HepG2 (cell line): Measurements from ENCODE around the gene CALY. TPM values are rescaled to one million over a fixed set of nuclear protein-coding genes. Genes with fewer than 3 reads are reported as not detected.

Source experiments
- ATAC-seq: fragments of 200-7000 bp; cut with Tn5 transposase; 3 replicates; pipeline ENCODE4 v1.9.1; 2020; ENCODE audit warnings: mild to moderate bottlenecking, moderate library complexity
- BruUV-seq: library from RNA; stranded (reverse); fragments of 400-500 nt; replicated peaks from 2 replicates; lab custom pipeline; 2021; lab: Mats Ljungman, UMichigan
- CTCF ChIA-PET: fragments of 300-600 bp; formaldehyde crosslinking; extraction: SDS; loops from one replicate; lab custom pipeline; 2021; ENCODE audit warnings: low total read pairs, inconsistent platforms, low intra/inter-chr PET ratio; lab: Yijun Ruan, JAX
- POLR2A ChIA-PET: fragments of 350-600 bp; sonication (Branson Sonifier 250); formaldehyde crosslinking; loops from one replicate; lab custom pipeline; 2020; ENCODE audit warnings: antibody characterized with exemption, inconsistent platforms; lab: Yijun Ruan, JAX
- DNase-seq: peaks from one replicate; pipeline ENCODE4 v3.0.0-alpha.2; 2015; ENCODE audit warnings: low spot score
- FAIRE-seq: peaks from 3 replicates; lab custom pipeline; 2011; peaks lifted over from hg19 to GRCh38; lab: Jason Lieb, UNC
- H2AFZ ChIP-seq: one replicate; pipeline ENCODE4 v1.6.1; 2011; ENCODE audit warnings: low read length, inconsistent platforms
- H3K27ac ChIP-seq: fragments of 300-600 bp; 3 replicates; pipeline ENCODE4 v1.8.0; 2011; ENCODE audit warnings: mixed run types, mild to moderate bottlenecking, mixed read lengths, low read length, inconsistent platforms; ENCODE audit not compliant: insufficient read depth; ENCODE audit errors: extremely low read length
- H3K27me3 ChIP-seq, 2 experiments: fragments of 200-600 bp in 1 of 2; 2 replicates in 1 of 2; 3 replicates in 1 of 2; pipeline versions ENCODE4 v1.6.0 to v1.8.0; 2011; ENCODE audit warnings: low read length in 2 of 2, mild to moderate bottlenecking in 2 of 2, moderate library complexity in 2 of 2, inconsistent platforms in 1 of 2; ENCODE audit not compliant: insufficient read depth in 2 of 2, control insufficient read depth in 1 of 2
- H3K36me3 ChIP-seq, 2 experiments: fragments of 200-600 bp in 1 of 2; replicated peaks in 1 of 2; 2 replicates in 1 of 2; 3 replicates in 1 of 2; pipeline versions ENCODE4 v1.5.1 to v1.8.0; 2011; ENCODE audit warnings: low read length in 2 of 2, inconsistent platforms in 1 of 2; ENCODE audit not compliant: insufficient read depth in 2 of 2, control insufficient read depth in 1 of 2
- H3K4me1 ChIP-seq: 2 replicates; pipeline ENCODE4 v1.5.1; 2012; ENCODE audit warnings: low read length, inconsistent platforms; ENCODE audit not compliant: insufficient read depth
- H3K4me2 ChIP-seq: 2 replicates; pipeline ENCODE4 v1.6.0; 2011; ENCODE audit warnings: low read depth, low read length, inconsistent platforms
- H3K4me3 ChIP-seq, 3 experiments: fragments of 200-600 bp in 1 of 3; sonication (generic), shearing (Covaris generic) in 1 of 3; replicated peaks in 1 of 3; 2 replicates each; pipeline ENCODE4 v1.5.1; 2011 to 2016; ENCODE audit warnings: low read length in 3 of 3, inconsistent platforms in 2 of 3, low read depth in 2 of 3, mild to moderate bottlenecking in 2 of 3, control low read depth in 1 of 3, mixed read lengths in 1 of 3; ENCODE audit not compliant: insufficient read depth in 1 of 3
- H3K79me2 ChIP-seq: one replicate; pipeline ENCODE4 v1.6.1; 2011; ENCODE audit warnings: low read length, inconsistent platforms; ENCODE audit not compliant: insufficient read depth
- H3K9ac ChIP-seq: 2 replicates; pipeline ENCODE4 v1.6.0; 2011; ENCODE audit warnings: mild to moderate bottlenecking, low read depth, low read length, inconsistent platforms; ENCODE audit not compliant: insufficient read depth
- H3K9me3 ChIP-seq: 2 replicates; pipeline ENCODE4 v1.5.1; 2012; ENCODE audit warnings: mild to moderate bottlenecking, low read length
- H4K20me1 ChIP-seq: 2 replicates; pipeline ENCODE4 v1.6.0; 2011; ENCODE audit warnings: inconsistent platforms, mild to moderate bottlenecking, low read length, moderate library complexity; ENCODE audit not compliant: insufficient read depth
- ELF3 ChIP-seq: IDR thresholded peaks from 2 replicates; pipeline ENCODE4 v1.6.1; 2016; ENCODE audit warnings: missing genetic modification reagents, missing compliant biosample characterization
- EP300 ChIP-seq, 3 experiments: sonication (generic) in 1 of 3; formaldehyde crosslinking in 1 of 3; IDR thresholded peaks; 2 replicates each; pipeline versions ENCODE4 v1.5.1 to v1.6.1; 2011 to 2020; ENCODE audit warnings: low read depth in 2 of 3, low read length in 2 of 3, borderline replicate concordance in 1 of 3, improper control_type of control experiment in 1 of 3, mild to moderate bottlenecking in 1 of 3, missing genetic modification reagents in 1 of 3, moderate library complexity in 1 of 3
- GATAD1 ChIP-seq: IDR thresholded peaks from 2 replicates; pipeline ENCODE4 v1.6.1; 2016; ENCODE audit warnings: missing genetic modification reagents, missing compliant biosample characterization
- HNF1B ChIP-seq: sonication (generic); formaldehyde crosslinking; IDR thresholded peaks from 2 replicates; pipeline ENCODE4 v1.5.1; 2020; ENCODE audit warnings: mild to moderate bottlenecking, moderate library complexity, missing genetic modification reagents
- IKZF5 ChIP-seq: IDR thresholded peaks from 2 replicates; pipeline ENCODE4 v1.6.1; 2018; ENCODE audit warnings: missing genetic modification reagents, mild to moderate bottlenecking, missing compliant biosample characterization
- KAT8 ChIP-seq: IDR thresholded peaks from 2 replicates; pipeline ENCODE4 v1.6.1; 2016; ENCODE audit warnings: missing genetic modification reagents, missing compliant biosample characterization
- KMT2B ChIP-seq: IDR thresholded peaks from 2 replicates; pipeline ENCODE4 v1.6.1; 2016; ENCODE audit warnings: missing genetic modification reagents, missing compliant biosample characterization
- NFATC3 ChIP-seq: sonication (generic); formaldehyde crosslinking; IDR thresholded peaks from 2 replicates; pipeline ENCODE4 v1.5.1; 2020; ENCODE audit warnings: mild to moderate bottlenecking, missing genetic modification reagents
- RFX5 ChIP-seq: IDR thresholded peaks from 2 replicates; pipeline ENCODE4 v1.6.1; 2011; ENCODE audit warnings: low read depth, low read length, improper control_type of control experiment
- ZNF101 ChIP-seq: sonication (generic); formaldehyde crosslinking; IDR thresholded peaks from 2 replicates; pipeline ENCODE4 v1.4.0; 2020; ENCODE audit warnings: mild to moderate bottlenecking, low read depth, missing genetic modification reagents, borderline replicate concordance
- ZNF124 ChIP-seq: sonication (generic); formaldehyde crosslinking; IDR thresholded peaks from 2 replicates; pipeline ENCODE4 v1.4.0; 2020; ENCODE audit warnings: missing genetic modification reagents
- ZNF543 ChIP-seq: sonication (generic); formaldehyde crosslinking; IDR thresholded peaks from 2 replicates; pipeline ENCODE4 v1.4.0; 2020; ENCODE audit warnings: mild to moderate bottlenecking, missing genetic modification reagents
- ZNF550 ChIP-seq: sonication (generic); formaldehyde crosslinking; IDR thresholded peaks from 2 replicates; pipeline ENCODE4 v1.4.0; 2020; ENCODE audit warnings: mild to moderate bottlenecking, missing genetic modification reagents, borderline replicate concordance
- ZNF747 ChIP-seq: sonication (generic); formaldehyde crosslinking; IDR thresholded peaks from 2 replicates; pipeline ENCODE4 v1.8.1; 2023; ENCODE audit warnings: missing genetic modification reagents, mild to moderate bottlenecking, borderline replicate concordance
- ZNF883 ChIP-seq: sonication (generic); formaldehyde crosslinking; IDR thresholded peaks from 2 replicates; pipeline ENCODE4 v1.5.1; 2020; ENCODE audit warnings: mild to moderate bottlenecking, missing genetic modification reagents; ENCODE audit errors: not compliant biosample characterization
- ZSCAN12 ChIP-seq: sonication (generic); formaldehyde crosslinking; IDR thresholded peaks from 2 replicates; pipeline ENCODE4 v1.9.0; 2021; ENCODE audit warnings: mild to moderate bottlenecking, missing genetic modification reagents
- WGBS: methylation state at CpG from one replicate; pipeline ENCODE4 v1.1.6; 2017; ENCODE audit warnings: low lambda C conversion rate; 5-methylcytosine and 5-hydroxymethylcytosine counted together
- in situ Hi-C: cut with HindIII; loops from 2 replicates; pipeline ENCODE4 v1.10.0; 2017; ENCODE audit warnings: low pct_unique_long_range_greater_than_20kb; ENCODE audit not compliant: extremely low pct_ligation_motif_present
- intact Hi-C: fragments of 100-400 bp; cut with micrococcal nuclease; formaldehyde crosslinking; loops from one replicate; pipeline ENCODE4 v1.10.0; 2022; ENCODE audit not compliant: unreplicated experiment
- polyA plus RNA-seq, 8 experiments: library from polyadenylated mRNA; depleted of rRNA in 3 of 8; stranded (reverse) in 7 of 8; unstranded in 1 of 8; fragments of >200 nt; fragmentation: Illumina TruSeq in 4 of 8; extraction: Trizol in 4 of 8; gene quantifications; 2 replicates each; pipeline versions ENCODE4 v1.2.1 to v1.2.3, GENCODE V29; 2011 to 2016; ENCODE audit warnings: low read depth in 4 of 8, missing spikeins in 1 of 8, mixed read lengths in 1 of 8; ENCODE audit not compliant: insufficient read depth in 1 of 8
- total RNA-seq, 5 experiments: library from RNA; depleted of rRNA; stranded (reverse); fragments of >200 nt; fragmentation: Illumina TruSeq; extraction: Trizol; gene quantifications; 2 replicates each; pipeline ENCODE4 v1.2.3, GENCODE V29; 2016; ENCODE audit warnings: low read depth in 1 of 5

CALY gene
- total and polyA plus RNA-seq, 2 of the 13 experiments (the other 11 are each of a cell fraction or from before 2014, with no cell fraction given): 0.08 TPM; not detected in 1

GRCh38 chr10:133332936-133333699 is 3.6 kb downstream of the CALY start:
- TF ChIP-seq ZNF747 (CRISPR knock-in tag): no peak
- no peak for TF ChIP-seq ZNF124 (CRISPR knock-in tag)
- no peak for TF ChIP-seq RFX5
- no peak for TF ChIP-seq EP300 (IDR thresholded peaks at IDR 0.05; ENCODE audit: low read depth in 2 of 2, low read length in 2 of 2)
- TF ChIP-seq EP300 (CRISPR knock-in tag; IDR thresholded peaks at IDR 0.05; ENCODE audit: borderline replicate concordance): no peak
- no peak for TF ChIP-seq GATAD1 (CRISPR knock-in tag)
- TF ChIP-seq ZNF543 (CRISPR knock-in tag): no peak
- no peak for TF ChIP-seq ZSCAN12 (CRISPR knock-in tag)
- no peak for TF ChIP-seq KMT2B
- TF ChIP-seq ZNF101 (CRISPR knock-in tag): no peak
- TF ChIP-seq KAT8 (CRISPR knock-in tag): no peak
- TF ChIP-seq ELF3 (CRISPR knock-in tag): no peak
- no peak for TF ChIP-seq NFATC3 (CRISPR knock-in tag)
- no peak for TF ChIP-seq HNF1B (CRISPR knock-in tag)
- no peak for TF ChIP-seq ZNF883 (CRISPR knock-in tag)
- TF ChIP-seq ZNF550: no peak
- TF ChIP-seq IKZF5: no peak
- in situ Hi-C loops: no loop called here
- WGBS: 56% methylated on average over 30 of the region's 30 CpGs
- Histone ChIP-seq H3K4me1 (peaks cover 27% of the 10 kb centered on the region), H3K4me3 (no peak overlapping the region), H2AFZ (no peak overlapping the region), H3K27ac (no peak overlapping the region), H3K79me2 (no peaks in the 10 kb centered on the region), H3K27me3 (peaks cover 10 to 76% of the 10 kb centered on the region in 2 experiments), H3K4me2 (no peak overlapping the region), H3K9ac (no peak overlapping the region), H4K20me1 (no peaks in the 10 kb centered on the region), H3K9me3 (no peaks in the 10 kb centered on the region), H3K36me3 (no peaks in the 10 kb centered on the region)
- ATAC-seq: no peak
- intact Hi-C loops: no loop called here
- FAIRE-seq: no peak
- BruUV-seq: no TSS peak
- CTCF ChIA-PET: no interaction called here
- DNase-seq: no peak
- POLR2A ChIA-PET: no interaction called here
